ENCODE data around the gene GDF7.
"Not testable (repeated sequence)": the region's sequence is repeated elsewhere in the genome, so short reads cannot be mapped to it uniquely, and the experiment has no call there.

GDF7 gene

GRCh38 chr2:20696366-20696765, 29.4 kb downstream of the GDF7 start:
- H3K4me1 ChIP-seq (ENCODE audit: control insufficient read depth, insufficient read depth, low read length), result no peaks in the 10 kb centered on the region
- no peak overlapping the region for H3K9ac ChIP-seq (ENCODE audit: low read depth, low read length)
- no peaks in the 10 kb centered on the region for H3K9me3 ChIP-seq (ENCODE audit: control insufficient read depth, insufficient read depth, low read length)
- H3K27ac ChIP-seq (ENCODE audit: low read depth, low read length), result no peak overlapping the region
- H3K27me3 ChIP-seq (ENCODE audit: control insufficient read depth, insufficient read depth, low read length), result no peaks in the 10 kb centered on the region
- no peak overlapping the region for H3K4me3 ChIP-seq (ENCODE audit: low read depth, low read length)
- H3K36me3 ChIP-seq (ENCODE audit: control insufficient read depth, insufficient read depth, low read length), result peaks cover 8% of the 10 kb centered on the region; the same call in 1 of the 2 replicates

DNA sequence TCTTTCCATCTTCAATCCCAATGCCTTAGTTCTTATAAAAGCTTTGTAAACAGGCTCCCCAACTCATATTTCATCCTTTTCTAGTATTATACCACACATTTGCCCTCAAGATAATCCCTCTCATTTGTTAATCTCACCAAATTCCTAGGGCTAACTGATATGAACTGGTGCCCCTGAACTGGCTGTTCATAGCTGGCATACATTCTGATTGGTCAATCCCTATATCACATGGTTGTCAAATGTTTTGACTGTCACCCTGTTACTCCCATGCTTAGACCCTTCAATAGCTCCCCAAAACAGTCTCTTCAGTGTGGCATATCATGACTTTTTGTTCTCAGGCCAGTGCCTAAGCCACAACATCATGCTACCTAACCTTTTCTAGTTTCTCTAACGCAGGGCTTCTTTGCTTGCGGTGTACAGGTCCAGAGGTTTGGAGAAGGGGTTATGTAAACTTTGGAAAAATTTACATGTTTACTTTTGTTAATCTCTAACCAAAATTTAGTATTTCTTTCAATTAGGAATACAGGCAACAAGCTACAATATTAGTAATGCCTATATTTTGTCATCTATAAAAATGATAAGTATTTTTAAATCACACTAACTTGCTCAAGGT, 30.5 kb downstream of the GDF7 start:
- no peaks in the 10 kb centered on the region for H3K9me3 ChIP-seq (ENCODE audit: control insufficient read depth, insufficient read depth, low read length)
- H3K36me3 ChIP-seq (ENCODE audit: control insufficient read depth, insufficient read depth, low read length), result peaks cover 8% of the 10 kb centered on the region; the same call in 1 of the 2 replicates
- H3K9ac ChIP-seq (ENCODE audit: low read depth, low read length), result no peak overlapping the region
- H3K27ac ChIP-seq (ENCODE audit: low read depth, low read length), result no peak overlapping the region
- H3K4me3 ChIP-seq (ENCODE audit: low read depth, low read length), result no peak overlapping the region
- H3K4me1 ChIP-seq (ENCODE audit: control insufficient read depth, insufficient read depth, low read length), result no peaks in the 10 kb centered on the region
- H3K27me3 ChIP-seq (ENCODE audit: control insufficient read depth, insufficient read depth, low read length), result no peaks in the 10 kb centered on the region

GRCh38 chr2:20698916-20699613, 32.1 kb downstream of the GDF7 start:
- Histone ChIP-seq H3K27me3 (ENCODE audit: control insufficient read depth, insufficient read depth, low read length) (no peaks in the 10 kb centered on the region), H3K4me3 (ENCODE audit: low read depth, low read length) (no peak overlapping the region), H3K36me3 (ENCODE audit: control insufficient read depth, insufficient read depth, low read length) (peaks cover 3% of the 10 kb centered on the region; the same call in 1 of the 2 replicates), H3K27ac (ENCODE audit: low read depth, low read length) (no peak overlapping the region), H3K9me3 (ENCODE audit: control insufficient read depth, insufficient read depth, low read length) (no peaks in the 10 kb centered on the region), H3K9ac (ENCODE audit: low read depth, low read length) (no peak overlapping the region), H3K4me1 (ENCODE audit: control insufficient read depth, insufficient read depth, low read length) (no peaks in the 10 kb centered on the region)

DNA sequence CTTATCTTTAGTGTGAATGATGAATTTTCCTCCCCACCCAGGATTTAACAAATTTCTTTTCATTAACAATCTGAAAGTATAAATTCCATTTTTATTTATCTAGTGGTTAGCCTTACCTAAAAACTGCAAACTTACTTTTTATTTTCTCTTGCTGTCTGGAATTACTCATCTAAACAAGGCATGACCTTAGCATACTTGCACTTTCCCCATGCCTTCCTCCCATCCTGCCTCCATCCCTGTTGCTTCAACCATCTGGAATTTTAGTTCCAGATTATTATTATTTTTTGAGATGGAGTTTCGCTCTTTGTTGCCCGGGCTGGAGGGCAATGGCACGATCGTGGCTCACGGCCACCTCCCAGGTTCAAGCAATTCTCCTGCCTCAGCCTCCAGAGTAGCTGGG, 35.6 kb downstream of the GDF7 start:
- H3K4me1 ChIP-seq (ENCODE audit: control insufficient read depth, insufficient read depth, low read length), result 0 out of 2 replicates have a peak, but pooled peaks cover 2% of the 10 kb centered on the region
- H3K36me3 ChIP-seq (ENCODE audit: control insufficient read depth, insufficient read depth, low read length), result peaks cover 3% of the 10 kb centered on the region; the same call in 1 of the 2 replicates
- H3K4me3 ChIP-seq (ENCODE audit: low read depth, low read length), result no peak overlapping the region
- H3K9ac ChIP-seq (ENCODE audit: low read depth, low read length), result no peak overlapping the region
- H3K9me3 ChIP-seq (ENCODE audit: control insufficient read depth, insufficient read depth, low read length), result no peaks in the 10 kb centered on the region
- no peak overlapping the region for H3K27ac ChIP-seq (ENCODE audit: low read depth, low read length)
- no peaks in the 10 kb centered on the region for H3K27me3 ChIP-seq (ENCODE audit: control insufficient read depth, insufficient read depth, low read length)

GRCh38 chr2:20704886-20705285, 37.9 kb downstream of the GDF7 start:
- no peak overlapping the region for H3K27ac ChIP-seq (ENCODE audit: low read depth, low read length)
- peaks cover 3% of the 10 kb centered on the region; the same call in 1 of the 2 replicates for H3K36me3 ChIP-seq (ENCODE audit: control insufficient read depth, insufficient read depth, low read length)
- no peak overlapping the region for H3K9ac ChIP-seq (ENCODE audit: low read depth, low read length)
- no peaks in the 10 kb centered on the region for H3K27me3 ChIP-seq (ENCODE audit: control insufficient read depth, insufficient read depth, low read length)
- no peaks in the 10 kb centered on the region for H3K9me3 ChIP-seq (ENCODE audit: control insufficient read depth, insufficient read depth, low read length)
- H3K4me1 ChIP-seq (ENCODE audit: control insufficient read depth, insufficient read depth, low read length), result 0 out of 2 replicates have a peak, but pooled peaks cover 4% of the 10 kb centered on the region
- H3K4me3 ChIP-seq (ENCODE audit: low read depth, low read length), result no peak overlapping the region

GRCh38 chr2:20706217-20706616, 39.3 kb downstream of the GDF7 start:
- H3K36me3 ChIP-seq (ENCODE audit: control insufficient read depth, insufficient read depth, low read length), result no peaks in the 10 kb centered on the region
- H3K4me1 ChIP-seq (ENCODE audit: control insufficient read depth, insufficient read depth, low read length), result 0 out of 2 replicates have a peak, but pooled peaks cover 4% of the 10 kb centered on the region
- H3K27ac ChIP-seq (ENCODE audit: low read depth, low read length), result no peak overlapping the region
- H3K27me3 ChIP-seq (ENCODE audit: control insufficient read depth, insufficient read depth, low read length), result no peaks in the 10 kb centered on the region
- no peak overlapping the region for H3K9ac ChIP-seq (ENCODE audit: low read depth, low read length)
- H3K9me3 ChIP-seq (ENCODE audit: control insufficient read depth, insufficient read depth, low read length), result no peaks in the 10 kb centered on the region
- no peak overlapping the region for H3K4me3 ChIP-seq (ENCODE audit: low read depth, low read length)

DNA sequence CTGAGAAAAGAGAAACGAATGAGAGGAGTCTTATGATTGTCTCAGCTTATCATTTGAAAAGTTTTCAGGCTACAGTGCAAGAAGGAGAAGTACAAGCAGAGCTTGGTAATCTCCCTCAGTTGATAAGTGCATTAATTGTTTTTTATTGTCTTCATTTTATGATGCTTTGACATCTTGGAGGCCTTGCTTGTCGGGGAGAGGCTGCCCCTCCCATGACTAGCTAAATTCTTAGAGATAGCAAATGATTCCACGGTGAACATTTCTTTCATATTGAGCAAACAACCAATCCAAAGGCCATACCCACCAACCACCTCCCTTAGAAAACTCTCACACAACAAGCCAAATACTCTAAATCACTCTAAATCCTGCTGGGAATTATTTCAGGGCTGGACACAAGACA, 39.8 kb downstream of the GDF7 start:
- no peak overlapping the region for H3K27ac ChIP-seq (ENCODE audit: low read depth, low read length)
- no peak overlapping the region for H3K4me3 ChIP-seq (ENCODE audit: low read depth, low read length)
- H3K36me3 ChIP-seq (ENCODE audit: control insufficient read depth, insufficient read depth, low read length), result no peaks in the 10 kb centered on the region
- no peaks in the 10 kb centered on the region for H3K9me3 ChIP-seq (ENCODE audit: control insufficient read depth, insufficient read depth, low read length)
- H3K9ac ChIP-seq (ENCODE audit: low read depth, low read length), result no peak overlapping the region
- H3K4me1 ChIP-seq (ENCODE audit: control insufficient read depth, insufficient read depth, low read length), result 0 out of 2 replicates have a peak, but pooled peaks cover 4% of the 10 kb centered on the region
- no peaks in the 10 kb centered on the region for H3K27me3 ChIP-seq (ENCODE audit: control insufficient read depth, insufficient read depth, low read length)

- Histone ChIP-seq H3K27ac (ENCODE audit: low read depth, low read length) (no peak overlapping the region), H3K36me3 (ENCODE audit: control insufficient read depth, insufficient read depth, low read length) (no peaks in the 10 kb centered on the region), H3K9ac (ENCODE audit: low read depth, low read length) (no peak overlapping the region), H3K27me3 (ENCODE audit: control insufficient read depth, insufficient read depth, low read length) (no peaks in the 10 kb centered on the region), H3K9me3 (ENCODE audit: control insufficient read depth, insufficient read depth, low read length) (no peaks in the 10 kb centered on the region), H3K4me1 (ENCODE audit: control insufficient read depth, insufficient read depth, low read length) (0 out of 2 replicates have a peak, but pooled peaks cover 4% of the 10 kb centered on the region), H3K4me3 (ENCODE audit: low read depth, low read length) (no peak overlapping the region)
These were observed 40.7 kb downstream of the GDF7 start for GRCh38 chr2:20707601-20708000.

DNA sequence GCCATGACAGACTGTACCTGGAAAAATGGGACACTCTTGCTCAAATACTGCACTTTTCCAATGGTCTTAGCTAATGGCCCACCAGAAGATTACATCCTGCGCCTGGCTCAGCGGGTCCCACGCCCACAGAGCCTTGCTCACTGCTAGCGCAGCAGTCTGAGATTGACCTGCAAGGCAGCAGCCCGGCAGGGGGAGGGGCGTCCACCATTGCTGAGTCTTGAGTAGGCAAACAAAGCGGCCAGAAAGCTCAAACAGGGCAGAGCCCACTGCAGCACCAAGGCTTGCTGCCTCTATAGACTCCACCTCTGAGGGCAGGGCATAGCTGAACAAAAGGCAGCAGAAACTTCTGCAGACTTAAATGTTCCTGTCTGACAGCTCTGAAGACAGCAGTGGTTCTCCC, 44.7 kb downstream of the GDF7 start:
- H3K27me3 ChIP-seq (ENCODE audit: control insufficient read depth, insufficient read depth, low read length); H3K36me3 ChIP-seq (ENCODE audit: control insufficient read depth, insufficient read depth, low read length); H3K4me3 ChIP-seq (ENCODE audit: low read depth, low read length); H3K9ac ChIP-seq (ENCODE audit: low read depth, low read length); H3K9me3 ChIP-seq (ENCODE audit: control insufficient read depth, insufficient read depth, low read length); H3K27ac ChIP-seq (ENCODE audit: low read depth, low read length); H3K4me1 ChIP-seq (ENCODE audit: control insufficient read depth, insufficient read depth, low read length): not testable (repeated sequence)

DNA sequence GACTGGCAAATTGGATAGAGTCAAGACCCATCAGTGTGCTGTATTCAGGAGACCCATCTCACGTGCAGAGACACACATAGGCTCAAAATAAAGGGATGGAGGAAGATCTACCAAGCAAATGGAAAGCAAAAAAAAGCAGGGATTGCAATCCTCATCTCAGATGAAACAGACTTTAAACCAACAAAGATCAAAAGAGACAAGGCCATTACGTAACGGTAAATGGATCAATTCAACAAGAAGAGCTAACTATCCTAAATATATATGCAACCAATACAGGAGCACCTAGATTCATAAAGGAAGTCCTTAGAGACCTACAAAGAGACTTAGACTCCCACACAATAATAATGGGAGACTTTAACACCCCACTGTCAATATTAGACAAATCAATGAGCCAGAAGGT, 46.6 kb downstream of the GDF7 start:
- H3K9me3 ChIP-seq (ENCODE audit: control insufficient read depth, insufficient read depth, low read length); H3K27ac ChIP-seq (ENCODE audit: low read depth, low read length); H3K36me3 ChIP-seq (ENCODE audit: control insufficient read depth, insufficient read depth, low read length); H3K27me3 ChIP-seq (ENCODE audit: control insufficient read depth, insufficient read depth, low read length); H3K9ac ChIP-seq (ENCODE audit: low read depth, low read length); H3K4me3 ChIP-seq (ENCODE audit: low read depth, low read length); H3K4me1 ChIP-seq (ENCODE audit: control insufficient read depth, insufficient read depth, low read length): not testable (repeated sequence)

DNA sequence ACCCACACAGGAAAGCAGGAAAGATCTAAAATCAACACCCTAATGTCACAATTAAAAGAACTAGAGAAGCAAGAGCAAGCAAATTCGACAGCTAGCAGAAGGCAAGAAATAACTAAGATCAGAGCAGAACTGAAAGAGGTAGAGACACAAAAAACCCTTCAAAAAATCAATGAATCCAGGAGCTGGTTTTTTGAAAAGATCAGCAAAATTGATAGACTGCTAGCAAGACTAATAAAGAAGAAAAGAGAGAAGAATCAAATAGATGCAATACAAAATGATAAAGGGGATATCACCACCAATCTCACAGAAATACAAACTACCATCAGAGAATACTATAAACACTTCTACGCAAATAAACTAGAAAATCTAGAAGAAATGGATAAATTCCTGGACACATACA, 47.5 kb downstream of the GDF7 start:
- not testable (repeated sequence) for H3K36me3 ChIP-seq (ENCODE audit: control insufficient read depth, insufficient read depth, low read length)

More for the DNA sequence above, 47.5 kb downstream of the GDF7 start:
- not testable (repeated sequence) for H3K27ac ChIP-seq (ENCODE audit: low read depth, low read length); H3K4me3 ChIP-seq (ENCODE audit: low read depth, low read length); H3K9me3 ChIP-seq (ENCODE audit: control insufficient read depth, insufficient read depth, low read length); H3K4me1 ChIP-seq (ENCODE audit: control insufficient read depth, insufficient read depth, low read length); H3K9ac ChIP-seq (ENCODE audit: low read depth, low read length); H3K27me3 ChIP-seq (ENCODE audit: control insufficient read depth, insufficient read depth, low read length)
